ENCODE measurements around the gene PDGFA. TPM values are rescaled to one million over a fixed set of nuclear protein-coding genes. Genes with fewer than 3 reads are reported as not detected.

Gene PDGFA
- total RNA-seq, 5 donors from 2014 or later (not counting 1 experiment from before 2014, with no cell fraction given) = 0.58 to 0.85 (median 0.74) TPM; not detected in 1

GRCh38 chr7:499853-500485, 19.7 kb downstream of the PDGFA start:
- Histone ChIP-seq H3K9me3 (no peaks in the 10 kb centered on the region), H3K27ac (ENCODE audit: low read length) (no peak overlapping the region), H3K4me1 (ENCODE audit: control insufficient read depth in 1 of 2, extremely low read depth in 1 of 2, insufficient read depth in 2 of 2, low read length in 2 of 2) (peaks cover 0 to 3% of the 10 kb centered on the region in 2 experiments), H3K4me3 (ENCODE audit: control insufficient read depth in 1 of 2, extremely low read depth in 1 of 2, low read length in 1 of 2) (no peak overlapping the region), H3K36me3 (ENCODE audit: control insufficient read depth in 2 of 2, extremely low read depth in 1 of 2, insufficient read depth in 1 of 2, low read length in 1 of 2) (peaks cover 0 to 7% of the 10 kb centered on the region in 2 donors), H3K27me3 (replicated peaks in 1 of 2; ENCODE audit: control insufficient read depth in 2 of 2, extremely low read depth in 1 of 2, insufficient read depth in 2 of 2, low read length in 1 of 2) (peaks cover 0 to 7% of the 10 kb centered on the region in 2 experiments)
- Mint-ChIP-seq H3K27me3 (no peaks in the 10 kb centered on the region), H3K4me3 (no peak overlapping the region), H3K9me3 (no peaks in the 10 kb centered on the region), H3K4me1 (peaks cover 4 to 8% (median 7%) of the 10 kb centered on the region in 3 donors), H3K27ac (no peak overlapping the region), H3K36me3 (no peaks in the 10 kb centered on the region)
- 91% methylated on average over 18 of the region's 20 CpGs for WGBS (ENCODE audit: insufficient coverage)
- ATAC-seq (replicated peaks in 1 of 4) = no peak
- ChIA-PET CTCF (no interaction called here), POLR2A (no interaction called here)
- no peak for DNase-seq

- Histone ChIP-seq H3K27me3 (replicated peaks in 1 of 2; ENCODE audit: control insufficient read depth in 2 of 2, extremely low read depth in 1 of 2, insufficient read depth in 2 of 2, low read length in 1 of 2) (peaks cover 0 to 7% of the 10 kb centered on the region in 2 experiments), H3K36me3 (ENCODE audit: control insufficient read depth in 2 of 2, extremely low read depth in 1 of 2, insufficient read depth in 1 of 2, low read length in 1 of 2) (peaks cover 0 to 4% of the 10 kb centered on the region in 2 donors), H3K4me3 (ENCODE audit: control insufficient read depth in 1 of 2, extremely low read depth in 1 of 2, low read length in 1 of 2) (no peak overlapping the region), H3K4me1 (ENCODE audit: control insufficient read depth in 1 of 2, extremely low read depth in 1 of 2, insufficient read depth in 2 of 2, low read length in 2 of 2) (peaks cover 0 to 3% of the 10 kb centered on the region in 2 experiments), H3K9me3 (no peaks in the 10 kb centered on the region), H3K27ac (ENCODE audit: low read length) (no peak overlapping the region)
- DNase-seq (no peak), ATAC-seq (replicated peaks in 1 of 4) (no peak)
- WGBS (ENCODE audit: insufficient coverage) = 98% methylated on average over 6 of the region's 11 CpGs
- ChIA-PET CTCF (no interaction called here), POLR2A (no interaction called here)
- Mint-ChIP-seq H3K36me3 (no peaks in the 10 kb centered on the region), H3K4me1 (peaks cover 4 to 8% (median 7%) of the 10 kb centered on the region in 3 donors), H3K4me3 (no peak overlapping the region), H3K27me3 (no peaks in the 10 kb centered on the region), H3K9me3 (no peaks in the 10 kb centered on the region), H3K27ac (no peak overlapping the region)
Measured at GRCh38 chr7:498678-499641, 20.7 kb downstream of the PDGFA start.

GRCh38 chr7:497946-498655, 21.5 kb downstream of the PDGFA start:
- Histone ChIP-seq H3K9me3 (no peaks in the 10 kb centered on the region), H3K27ac (ENCODE audit: low read length) (no peak overlapping the region), H3K4me1 (ENCODE audit: control insufficient read depth in 1 of 2, extremely low read depth in 1 of 2, insufficient read depth in 2 of 2, low read length in 2 of 2) (peaks cover 0 to 3% of the 10 kb centered on the region in 2 experiments), H3K27me3 (replicated peaks in 1 of 2; ENCODE audit: control insufficient read depth in 2 of 2, extremely low read depth in 1 of 2, insufficient read depth in 2 of 2, low read length in 1 of 2) (peaks cover 0 to 7% of the 10 kb centered on the region in 2 experiments), H3K4me3 (ENCODE audit: control insufficient read depth in 1 of 2, extremely low read depth in 1 of 2, low read length in 1 of 2) (no peak overlapping the region), H3K36me3 (ENCODE audit: control insufficient read depth in 2 of 2, extremely low read depth in 1 of 2, insufficient read depth in 1 of 2, low read length in 1 of 2) (peaks cover 0 to 4% of the 10 kb centered on the region in 2 donors)
- Mint-ChIP-seq H3K4me3 (no peak overlapping the region), H3K27ac (no peak overlapping the region), H3K36me3 (no peaks in the 10 kb centered on the region), H3K27me3 (no peaks in the 10 kb centered on the region), H3K9me3 (no peaks in the 10 kb centered on the region), H3K4me1 (peaks cover 4 to 8% (median 7%) of the 10 kb centered on the region in 3 donors)
- ATAC-seq (replicated peaks in 1 of 4) (no peak), DNase-seq (no peak)
- 35% methylated on average over 6 of the region's 21 CpGs for WGBS (ENCODE audit: insufficient coverage)
- CTCF ChIA-PET = interaction anchor here in 1 of 2 donors (0.6 kb wide), 1 partner anchor 139 kb away, joined by 4 read pairs; no protein-coding TSS in a partner anchor
- POLR2A ChIA-PET = interaction anchor here in 1 of 2 donors (0.6 kb wide), 1 partner anchor 151 kb away, joined by 4 read pairs; no protein-coding TSS in a partner anchor

- H3K27me3 ChIP-seq (replicated peaks in 1 of 2; ENCODE audit: control insufficient read depth in 2 of 2, extremely low read depth in 1 of 2, insufficient read depth in 2 of 2, low read length in 1 of 2) = peaks cover 0 to 9% of the 10 kb centered on the region in 2 experiments
- DNase-seq = no peak
- no peak overlapping the region for H3K27ac ChIP-seq (ENCODE audit: low read length)
- peaks cover 0 to 4% of the 10 kb centered on the region in 2 donors for H3K36me3 ChIP-seq (ENCODE audit: control insufficient read depth in 2 of 2, extremely low read depth in 1 of 2, insufficient read depth in 1 of 2, low read length in 1 of 2)
- 95% methylated on average over 7 of the region's 13 CpGs for whole genome bisulfite sequencing (ENCODE audit: insufficient coverage)
- H3K9me3 ChIP-seq = no peaks in the 10 kb centered on the region
- CTCF ChIA-PET = no interaction called here
- H3K4me1 ChIP-seq (ENCODE audit: control insufficient read depth in 1 of 2, extremely low read depth in 1 of 2, insufficient read depth in 2 of 2, low read length in 2 of 2) = peaks cover 0 to 3% of the 10 kb centered on the region in 2 experiments
- no peak for ATAC-seq (replicated peaks in 1 of 4)
- H3K27ac Mint-ChIP-seq = no peak overlapping the region
- no peaks in the 10 kb centered on the region for H3K36me3 Mint-ChIP-seq
- POLR2A ChIA-PET = no interaction called here
- H3K4me3 Mint-ChIP-seq = no peak overlapping the region
- H3K4me3 ChIP-seq (ENCODE audit: control insufficient read depth in 1 of 2, extremely low read depth in 1 of 2, low read length in 1 of 2) = no peak overlapping the region
- H3K27me3 Mint-ChIP-seq = no peaks in the 10 kb centered on the region
- no peaks in the 10 kb centered on the region for H3K9me3 Mint-ChIP-seq
- H3K4me1 Mint-ChIP-seq = peaks cover 4 to 8% (median 7%) of the 10 kb centered on the region in 3 donors
Measured at GRCh38 chr7:497346-497745, 22.3 kb downstream of the PDGFA start.

- POLR2A ChIA-PET = no interaction called here
- Histone ChIP-seq H3K9me3 (no peaks in the 10 kb centered on the region), H3K27me3 (replicated peaks in 1 of 2; ENCODE audit: control insufficient read depth in 2 of 2, extremely low read depth in 1 of 2, insufficient read depth in 2 of 2, low read length in 1 of 2) (peaks cover 0 to 10% of the 10 kb centered on the region in 2 experiments), H3K27ac (ENCODE audit: low read length) (no peak overlapping the region), H3K4me1 (ENCODE audit: control insufficient read depth in 1 of 2, extremely low read depth in 1 of 2, insufficient read depth in 2 of 2, low read length in 2 of 2) (peaks cover 0 to 3% of the 10 kb centered on the region in 2 experiments), H3K4me3 (ENCODE audit: control insufficient read depth in 1 of 2, extremely low read depth in 1 of 2, low read length in 1 of 2) (no peak overlapping the region), H3K36me3 (ENCODE audit: control insufficient read depth in 2 of 2, extremely low read depth in 1 of 2, insufficient read depth in 1 of 2, low read length in 1 of 2) (peaks cover 0 to 4% of the 10 kb centered on the region in 2 donors)
- Mint-ChIP-seq H3K27me3 (no peaks in the 10 kb centered on the region), H3K4me1 (peaks cover 4 to 8% (median 7%) of the 10 kb centered on the region in 3 donors), H3K36me3 (no peaks in the 10 kb centered on the region), H3K4me3 (no peak overlapping the region), H3K27ac (no peak overlapping the region), H3K9me3 (no peaks in the 10 kb centered on the region)
- DNase-seq = no peak
- 71% methylated on average over 16 of the region's 24 CpGs for WGBS (ENCODE audit: insufficient coverage)
- CTCF ChIA-PET = no interaction called here
- no peak for ATAC-seq (replicated peaks in 1 of 4)
Measured at GRCh38 chr7:496528-497295, 22.9 kb downstream of the PDGFA start.
